SK-N-SH (cell line): ENCODE data around the gene MB. TPM values are rescaled to one million over a fixed set of nuclear protein-coding genes. Genes with fewer than 3 reads are reported as not detected.

Experiments used
- CTCF ChIA-PET: fragments of 300-600, 350-600 bp; formaldehyde crosslinking; extraction: SDS; loops from one replicate; lab custom pipeline; 2021; lab: Yijun Ruan, JAX
- POLR2A ChIA-PET: fragments of 350-600 bp; sonication (Branson Sonifier 250); formaldehyde crosslinking; extraction: SDS; loops from one replicate; lab custom pipeline; 2020; ENCODE audit warnings: antibody characterized with exemption, inconsistent platforms; lab: Yijun Ruan, JAX
- DNase-seq: peaks from one replicate; pipeline ENCODE4 v3.0.0; 2012
- H2AFZ ChIP-seq: fragments of 200-600 bp; sonication (generic); 2 replicates; pipeline ENCODE4 v1.8.1; 2016; ENCODE audit warnings: antibody characterized with exemption, mild to moderate bottlenecking, low read depth
- H3F3A ChIP-seq: fragments of 200-600 bp; sonication (generic); replicated peaks from 2 replicates; pipeline ENCODE3; 2016; ENCODE audit warnings: antibody characterized with exemption, mild to moderate bottlenecking; ENCODE audit not compliant: insufficient read depth
- H3K27ac ChIP-seq, 2 experiments: fragments of 200-500 bp in 1 of 2; fragments of 200-600 bp in 1 of 2; sonication (Bioruptor generic) in 1 of 2; sonication (generic), shearing (Covaris generic) in 1 of 2; 2 replicates each; pipeline versions ENCODE4 v1.5.1 to v1.6.1; 2014 to 2016; ENCODE audit warnings: low read depth in 2 of 2, inconsistent platforms in 1 of 2, low read length in 1 of 2, mild to moderate bottlenecking in 1 of 2, mixed read lengths in 1 of 2
- H3K27me3 ChIP-seq: fragments of 200-600 bp; sonication (generic), shearing (Covaris generic); 2 replicates; pipeline ENCODE4 v1.6.1; 2016; ENCODE audit warnings: mixed run types; ENCODE audit not compliant: insufficient read depth
- H3K36me3 ChIP-seq, 2 experiments: fragments of 200-500 bp in 1 of 2; fragments of 200-600 bp in 1 of 2; sonication (Bioruptor generic) in 1 of 2; sonication (generic) in 1 of 2; replicated peaks in 1 of 2; 2 replicates each; pipeline versions ENCODE3 to v1.5.1; 2014 to 2016; ENCODE audit warnings: low read length in 1 of 2, mild to moderate bottlenecking in 1 of 2; ENCODE audit not compliant: insufficient read depth in 2 of 2, control insufficient read depth in 1 of 2
- H3K4me1 ChIP-seq, 2 experiments: fragments of 200-500 bp in 1 of 2; fragments of 200-600 bp in 1 of 2; sonication (Bioruptor generic) in 1 of 2; sonication (generic), shearing (Covaris generic) in 1 of 2; 2 replicates each; pipeline versions ENCODE4 v1.5.1 to v1.6.1; 2014 to 2016; ENCODE audit warnings: low read depth in 1 of 2, low read length in 1 of 2, mixed run types in 1 of 2; ENCODE audit not compliant: insufficient read depth in 2 of 2, control insufficient read depth in 1 of 2
- H3K4me2 ChIP-seq: fragments of 200-600 bp; sonication (generic), shearing (Covaris generic); 2 replicates; pipeline ENCODE4 v1.6.1; 2017; ENCODE audit warnings: mixed run types
- H3K4me3 ChIP-seq, 2 experiments: fragments of 200-500 bp in 1 of 2; fragments of 200-600 bp in 1 of 2; sonication (Bioruptor generic) in 1 of 2; sonication (generic), shearing (Covaris generic) in 1 of 2; 2 replicates each; pipeline versions ENCODE4 v1.5.1 to v1.8.1; 2014 to 2016; ENCODE audit warnings: low read depth in 2 of 2, inconsistent platforms in 1 of 2, low read length in 1 of 2, mild to moderate bottlenecking in 1 of 2, mixed read lengths in 1 of 2, moderate library complexity in 1 of 2
- H3K79me2 ChIP-seq: fragments of 200-600 bp; sonication (generic); 2 replicates; pipeline ENCODE4 v1.8.1; 2017; ENCODE audit warnings: mild to moderate bottlenecking; ENCODE audit not compliant: insufficient read depth
- H3K9ac ChIP-seq: fragments of 200-600 bp; sonication (generic); 2 replicates; pipeline ENCODE4 v1.6.1; 2017; ENCODE audit warnings: mixed run types
- H3K9me2 ChIP-seq: fragments of 200-600 bp; sonication (generic); 2 replicates; pipeline ENCODE4 v1.6.1; 2017; ENCODE audit warnings: mixed run types
- H3K9me3 ChIP-seq: fragments of 200-600 bp; sonication (generic); 2 replicates; pipeline ENCODE4 v1.6.1; 2017; ENCODE audit warnings: mixed run types, mild to moderate bottlenecking, moderate library complexity
- H4K20me1 ChIP-seq: fragments of 200-600 bp; sonication (generic); 2 replicates; pipeline ENCODE4 v1.6.1; 2017; ENCODE audit warnings: mild to moderate bottlenecking, mixed run types; ENCODE audit not compliant: insufficient read depth
- CHD2 ChIP-seq: fragments of 150-350 bp; IDR thresholded peaks from 2 replicates; pipeline ENCODE4 v1.6.1; 2018; ENCODE audit warnings: low read length; ENCODE audit not compliant: partially characterized antibody
- EP300 ChIP-seq, 2 experiments: IDR thresholded peaks; 2 replicates each; pipeline versions ENCODE4 v1.4.0 to v1.6.1; 2012; ENCODE audit warnings: borderline replicate concordance in 1 of 2, low read depth in 1 of 2, low read length in 1 of 2
- EZH2phosphoT487 ChIP-seq: fragments of 200-600 bp; sonication (generic); IDR thresholded peaks from 2 replicates; pipeline ENCODE4 v1.6.1; 2017; ENCODE audit warnings: low read depth, mixed run types, mild to moderate bottlenecking, antibody characterized with exemption, moderate library complexity, borderline replicate concordance
- FOSL2 ChIP-seq: IDR thresholded peaks from 2 replicates; pipeline ENCODE4 v1.4.0; 2012; ENCODE audit warnings: low read depth, mild to moderate bottlenecking, moderate library complexity, borderline replicate concordance
- FOXJ3 ChIP-seq: sonication (generic); formaldehyde crosslinking; IDR thresholded peaks from 2 replicates; pipeline ENCODE4 v1.5.1; 2020; ENCODE audit warnings: mild to moderate bottlenecking, missing genetic modification reagents
- FOXM1 ChIP-seq: IDR thresholded peaks from 2 replicates; pipeline ENCODE4 v1.4.0; 2012; ENCODE audit warnings: low read depth, mild to moderate bottlenecking
- GABPA ChIP-seq: IDR thresholded peaks from 2 replicates; pipeline ENCODE4 v1.4.0; 2012; ENCODE audit warnings: low read depth, mild to moderate bottlenecking
- GATA2 ChIP-seq: sonication (generic); formaldehyde crosslinking; IDR thresholded peaks from 2 replicates; pipeline ENCODE4 v1.5.0; 2020; ENCODE audit warnings: mild to moderate bottlenecking, missing genetic modification reagents
- JUND ChIP-seq: IDR thresholded peaks from 2 replicates; pipeline ENCODE4 v1.4.0; 2012
- MEF2A ChIP-seq: IDR thresholded peaks from 2 replicates; pipeline ENCODE4 v1.4.0; 2012; ENCODE audit warnings: low read depth, borderline replicate concordance
- RCOR1 ChIP-seq: fragments of 150-350 bp; IDR thresholded peaks from 2 replicates; pipeline ENCODE4 v1.6.1; 2017; ENCODE audit warnings: antibody characterized with exemption, low read length
- RXRA ChIP-seq: IDR thresholded peaks from 2 replicates; pipeline ENCODE4 v1.4.0; 2012; ENCODE audit warnings: low read depth, mild to moderate bottlenecking, borderline replicate concordance
- TAF1 ChIP-seq: IDR thresholded peaks from 2 replicates; pipeline ENCODE4 v1.6.1; 2012; ENCODE audit warnings: low read depth, mild to moderate bottlenecking, low read length, moderate library complexity, borderline replicate concordance
- TEAD4 ChIP-seq: IDR thresholded peaks from 2 replicates; pipeline ENCODE4 v1.4.0; 2012; ENCODE audit warnings: mild to moderate bottlenecking, borderline replicate concordance; ENCODE audit not compliant: insufficient read depth
- USF2 ChIP-seq: fragments of 150-350 bp; IDR thresholded peaks from 2 replicates; pipeline ENCODE4 v1.6.1; 2017; ENCODE audit warnings: antibody characterized with exemption, low read length, low read depth, borderline replicate concordance
- YY1 ChIP-seq: IDR thresholded peaks from 2 replicates; pipeline ENCODE4 v1.4.0; 2012; ENCODE audit warnings: low read depth, mild to moderate bottlenecking
- ZBTB33 ChIP-seq: IDR thresholded peaks from 2 replicates; pipeline ENCODE4 v1.4.0; 2012; ENCODE audit warnings: low read depth, borderline replicate concordance
- WGBS: methylation state at CpG from one replicate; pipeline ENCODE4 v1.1.6; 2017; ENCODE audit warnings: low lambda C conversion rate; 5-methylcytosine and 5-hydroxymethylcytosine counted together
- polyA plus RNA-seq, 3 experiments: library from polyadenylated mRNA; depleted of rRNA; stranded (reverse); fragments of >200 nt; gene quantifications; 2 replicates each; pipeline ENCODE4 v1.2.3, GENCODE V29; 2012
- TF ChIP-seq, protein P1 (sequence below): fragments of 200-600 bp; sonication (generic); IDR thresholded peaks from 2 replicates; pipeline ENCODE4 v1.6.1; 2017; ENCODE audit warnings: antibody characterized with exemption, mild to moderate bottlenecking, moderate library complexity

MB gene
- polyA plus RNA-seq, 1 of the 3 experiments (the other 2 are of a cell fraction) = 0.95 TPM

- no peak overlapping the region for H3K4me3 ChIP-seq
- H3K36me3 ChIP-seq = no peaks in the 10 kb centered on the region
- H3K4me1 ChIP-seq = peaks cover 4 to 35% of the 10 kb centered on the region in 2 experiments; a peak in 2 of 4 replicates
- H3K79me2 ChIP-seq = no peaks in the 10 kb centered on the region
- no peak overlapping the region for H3K4me2 ChIP-seq
- H2AFZ ChIP-seq = peak overlapping the region; percentile 26; the same call in 1 of the 2 replicates
- TF ChIP-seq, protein P1, sequence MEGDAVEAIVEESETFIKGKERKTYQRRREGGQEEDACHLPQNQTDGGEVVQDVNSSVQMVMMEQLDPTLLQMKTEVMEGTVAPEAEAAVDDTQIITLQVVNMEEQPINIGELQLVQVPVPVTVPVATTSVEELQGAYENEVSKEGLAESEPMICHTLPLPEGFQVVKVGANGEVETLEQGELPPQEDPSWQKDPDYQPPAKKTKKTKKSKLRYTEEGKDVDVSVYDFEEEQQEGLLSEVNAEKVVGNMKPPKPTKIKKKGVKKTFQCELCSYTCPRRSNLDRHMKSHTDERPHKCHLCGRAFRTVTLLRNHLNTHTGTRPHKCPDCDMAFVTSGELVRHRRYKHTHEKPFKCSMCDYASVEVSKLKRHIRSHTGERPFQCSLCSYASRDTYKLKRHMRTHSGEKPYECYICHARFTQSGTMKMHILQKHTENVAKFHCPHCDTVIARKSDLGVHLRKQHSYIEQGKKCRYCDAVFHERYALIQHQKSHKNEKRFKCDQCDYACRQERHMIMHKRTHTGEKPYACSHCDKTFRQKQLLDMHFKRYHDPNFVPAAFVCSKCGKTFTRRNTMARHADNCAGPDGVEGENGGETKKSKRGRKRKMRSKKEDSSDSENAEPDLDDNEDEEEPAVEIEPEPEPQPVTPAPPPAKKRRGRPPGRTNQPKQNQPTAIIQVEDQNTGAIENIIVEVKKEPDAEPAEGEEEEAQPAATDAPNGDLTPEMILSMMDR = no peak
- TF ChIP-seq RXRA (no peak), EZH2phosphoT487 (no peak), GATA2 (CRISPR knock-in tag) (no peak), FOSL2 (no peak), GABPA (no peak), JUND (no peak), YY1 (no peak), EP300 (IDR thresholded peaks at IDR 0.05; ENCODE audit: borderline replicate concordance in 1 of 2, low read depth in 1 of 2, low read length in 1 of 2) (no peak), TAF1 (no peak), TEAD4 (no peak), FOXM1 (no peak), CHD2 (no peak), RCOR1 (no peak), MEF2A (no peak), USF2 (no peak), ZBTB33 (no peak), FOXJ3 (CRISPR knock-in tag) (no peak)
- ChIA-PET POLR2A (no interaction called here), CTCF (interaction anchor here (0.7 to 3.4 kb wide), 4 partner anchors 9 to 162 kb away, joined by 3 to 13 read pairs (median 5); no protein-coding TSS in a partner anchor)
- no peak overlapping the region for H3K9ac ChIP-seq
- peaks cover 10% of the 10 kb centered on the region for H3F3A ChIP-seq
- H3K9me3 ChIP-seq = no peaks in the 10 kb centered on the region
- H4K20me1 ChIP-seq = no peaks in the 10 kb centered on the region
- H3K9me2 ChIP-seq = no peaks in the 10 kb centered on the region
- DNase-seq = no peak
- no peaks in the 10 kb centered on the region for H3K27me3 ChIP-seq
- WGBS = 83% methylated on average over 1 of the region's 4 CpGs
- H3K27ac ChIP-seq = peak overlapping the region in 1 of 2 experiments; percentile 13; a peak in 1 of 4 replicates
Observed at GRCh38 chr22:35592418-35592967, 24.6 kb downstream of the MB start.
